OCI-M2 (cell line): ENCODE measurements around the gene IL15.
"Not testable (repeated sequence)": the region's sequence is repeated elsewhere in the genome, so short reads cannot be mapped to it uniquely, and the experiment has no call there.

Experiments
- DNase-seq: peaks from one replicate; lab custom pipeline; 2025; ENCODE audit not compliant: unreplicated experiment; lab: John Stamatoyannopoulos, UW

The IL15 gene

GRCh38 chr4:141645611-141646340 lies 9.4 kb downstream of the IL15 start:
- DNase-seq = no peak

DNA sequence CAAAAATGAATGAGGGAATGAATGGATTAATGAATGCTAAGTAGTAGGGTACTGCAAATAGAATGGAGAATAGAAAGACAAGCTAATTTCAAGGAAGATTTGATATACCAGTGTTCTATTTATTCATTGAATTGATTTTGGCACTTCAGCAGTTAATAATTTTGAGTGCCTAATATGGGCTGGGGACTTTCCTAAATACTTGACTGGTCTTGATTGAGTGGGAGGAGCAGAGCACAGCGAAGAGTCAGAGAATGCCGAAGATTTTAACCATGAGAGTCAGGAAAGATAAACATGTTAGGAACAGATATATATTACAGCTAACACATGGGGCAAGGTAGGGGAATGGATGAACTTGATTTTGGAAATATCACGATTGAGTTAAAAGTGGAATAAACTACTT lies 10.6 kb downstream of the IL15 start:
- DNase-seq = no peak

DNA sequence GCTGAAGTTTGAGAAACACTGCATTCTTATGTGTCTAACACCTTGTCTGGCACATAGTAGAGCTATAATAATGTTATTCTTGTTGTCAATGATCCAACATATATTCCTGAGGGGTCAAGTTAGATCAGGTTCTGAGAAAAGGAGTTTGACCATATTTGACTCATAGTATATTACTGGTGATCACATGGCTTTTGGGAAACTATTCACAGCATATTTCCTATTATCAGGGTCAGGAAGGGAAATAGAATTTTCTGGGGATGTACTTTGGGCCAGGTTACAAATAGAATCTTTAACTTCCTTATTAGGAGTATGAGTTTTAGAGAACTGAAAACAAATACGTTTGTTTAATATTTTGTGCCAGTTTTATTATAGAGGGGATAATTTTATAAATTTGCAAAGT lies 11.6 kb downstream of the IL15 start:
- DNase-seq = no peak

GRCh38 chr4:141652161-141652778 lies 15.9 kb downstream of the IL15 start:
- no peak for DNase-seq

GRCh38 chr4:141654098-141654497 lies 17.7 kb downstream of the IL15 start:
- DNase-seq = no peak

DNA sequence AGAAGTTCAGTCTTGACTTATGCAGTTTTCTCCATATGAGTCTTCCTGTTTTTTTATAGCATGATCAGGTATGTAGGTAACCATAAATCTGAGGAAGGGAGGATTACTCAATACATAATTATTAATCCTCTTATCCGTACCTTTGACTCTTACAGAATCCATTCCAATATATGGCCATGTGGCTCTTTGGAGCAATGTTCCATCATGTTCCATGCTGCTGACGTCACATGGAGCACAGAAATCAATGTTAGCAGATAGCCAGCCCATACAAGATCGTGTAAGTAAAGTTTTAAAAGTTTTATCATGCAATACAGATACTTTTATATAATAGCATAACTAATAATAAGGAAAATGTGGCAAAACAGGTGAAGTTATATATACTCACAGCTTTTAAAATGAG lies 19.6 kb downstream of the IL15 start:
- DNase-seq = no peak

DNA sequence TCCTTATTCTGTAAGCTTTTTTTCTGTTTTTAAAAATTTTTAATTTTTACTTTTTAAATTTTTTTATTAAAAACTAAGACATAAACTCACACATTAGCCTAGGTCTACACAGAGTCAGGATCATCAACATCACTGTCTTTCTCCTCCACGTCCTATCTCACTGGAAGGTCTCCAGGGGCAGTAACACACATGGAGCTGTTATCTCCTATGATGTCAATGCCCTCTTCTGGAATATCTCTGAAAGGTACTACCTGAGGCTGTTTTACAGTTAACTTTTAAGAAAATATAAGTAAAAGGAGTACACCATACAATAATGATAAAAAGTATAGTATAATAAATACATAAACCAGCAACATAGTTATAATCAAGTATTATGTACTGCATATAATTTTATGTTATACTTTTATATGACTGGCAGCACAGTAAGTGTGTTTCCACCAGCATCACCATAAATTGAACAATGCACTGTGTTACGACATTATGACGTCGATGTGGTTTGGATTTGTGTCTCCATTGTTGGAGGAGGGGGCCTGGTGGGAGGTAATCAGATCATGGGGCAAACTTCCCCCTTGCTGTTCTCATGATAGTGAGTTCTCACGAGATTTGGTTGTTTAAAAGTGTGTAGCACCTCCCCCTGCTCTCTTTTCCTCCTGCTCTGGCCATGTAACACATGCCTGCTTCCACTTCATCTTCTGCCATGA lies 21.3 kb downstream of the IL15 start:
- DNase-seq = no peak

- DNase-seq = no peak
Observed at GRCh38 chr4:141658309-141658708, 21.9 kb downstream of the IL15 start.

DNA sequence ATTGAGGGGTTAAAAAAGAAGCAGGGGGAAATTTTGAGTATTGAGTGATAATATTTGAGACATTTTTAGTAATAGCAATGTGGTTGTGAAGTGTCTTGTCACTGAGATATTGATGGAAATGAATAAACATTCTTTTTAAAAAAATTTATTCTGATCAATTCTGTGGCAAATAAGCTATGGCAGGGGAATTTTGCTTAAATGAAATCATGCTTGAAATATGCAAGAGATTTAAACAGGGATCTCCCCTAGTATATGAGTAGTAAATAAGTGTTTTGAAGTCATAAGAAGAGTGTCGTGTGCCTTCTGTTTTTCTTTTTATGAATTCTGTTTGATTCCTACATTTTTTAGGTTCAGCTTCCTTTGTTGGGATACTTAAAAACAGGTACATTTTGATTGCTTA lies 23.2 kb downstream of the IL15 start:
- DNase-seq = no peak

GRCh38 chr4:141660880-141661279 lies 24.5 kb downstream of the IL15 start:
- DNase-seq = no peak

- DNase-seq = no peak
Observed at GRCh38 chr4:141668200-141668910, 32.0 kb downstream of the IL15 start.

- no peak for DNase-seq
Observed at GRCh38 chr4:141669501-141669900, 33.1 kb downstream of the IL15 start.

GRCh38 chr4:141675384-141675783 lies 39.0 kb downstream of the IL15 start:
- DNase-seq = no peak

- DNase-seq = no peak
Observed at GRCh38 chr4:141676087-141676670, 39.8 kb downstream of the IL15 start.

DNA sequence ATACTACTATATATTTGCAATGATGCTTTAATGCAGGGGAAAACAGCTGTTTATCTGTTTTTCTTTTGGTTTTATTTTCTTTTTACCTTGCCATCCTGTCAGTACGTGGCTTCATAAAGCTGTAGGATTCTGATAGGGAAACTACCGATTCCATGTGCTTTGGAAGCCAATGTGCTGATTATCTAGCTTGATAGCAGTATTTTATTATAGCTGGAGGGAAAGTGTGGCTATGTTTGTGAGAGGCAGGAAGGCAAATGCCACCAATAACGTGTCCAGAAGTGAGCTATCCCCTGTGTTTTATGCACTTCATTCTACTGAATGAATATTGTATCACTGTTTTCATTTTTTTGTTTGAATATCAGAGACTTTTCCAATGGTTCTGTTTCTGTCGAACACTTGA lies 43.7 kb downstream of the IL15 start:
- no peak for DNase-seq

GRCh38 chr4:141684785-141685184 lies 48.4 kb downstream of the IL15 start:
- no peak for DNase-seq

- DNase-seq = no peak
Observed at GRCh38 chr4:141686146-141686775, 49.9 kb downstream of the IL15 start.

DNA sequence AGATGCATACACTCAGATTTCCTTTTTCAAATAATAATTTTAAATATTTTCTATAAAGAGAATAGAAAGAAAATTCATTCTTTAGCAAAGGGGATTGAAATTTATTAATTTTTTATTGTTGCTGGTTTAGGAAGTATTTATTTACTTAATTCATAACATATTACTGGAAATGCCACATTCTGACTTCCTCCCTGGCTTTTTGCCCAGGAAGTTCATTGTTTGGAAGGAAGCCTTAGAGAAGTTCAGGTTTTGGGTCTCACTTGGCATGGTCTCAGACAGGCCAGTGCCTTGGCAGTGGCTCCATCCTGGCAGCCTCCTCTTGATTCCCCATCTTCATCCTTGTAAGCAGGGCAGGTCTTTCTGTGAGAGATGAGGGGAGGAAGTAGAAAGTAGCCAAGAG lies 50.5 kb downstream of the IL15 start:
- DNase-seq = no peak

DNA sequence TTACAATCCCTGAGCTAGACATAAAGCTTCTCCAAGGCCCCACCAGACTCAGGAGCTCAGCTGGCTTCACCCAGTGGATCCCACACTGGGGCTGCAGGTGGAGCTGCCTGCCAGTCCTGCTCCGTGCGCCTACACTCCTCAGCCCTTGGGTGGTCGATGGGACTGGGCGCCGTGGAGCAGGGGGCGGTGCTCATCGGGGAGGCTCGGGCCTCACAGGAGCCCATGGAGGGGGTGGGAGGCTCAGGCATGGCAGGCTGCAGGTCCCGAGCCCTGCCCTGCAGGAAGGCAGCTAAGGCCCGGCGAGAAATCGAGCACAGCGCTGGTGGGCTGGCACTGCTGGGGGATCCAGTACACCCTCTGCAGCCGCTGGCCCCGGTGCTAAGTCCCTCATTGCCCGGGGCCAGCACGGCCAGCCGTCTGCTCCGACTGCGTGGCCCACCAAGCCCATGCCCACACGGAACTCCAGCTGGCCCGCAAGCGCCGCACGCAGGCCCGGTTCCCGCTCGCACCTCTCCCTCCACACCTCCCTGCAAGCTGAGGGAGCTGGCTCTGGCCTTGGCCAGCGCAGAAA lies 53.4 kb downstream of the IL15 start:
- DNase-seq = not testable (repeated sequence)

- DNase-seq = not testable (repeated sequence)
Observed at GRCh38 chr4:141691247-141691646, 54.9 kb downstream of the IL15 start.
